ENCODE results near the gene TCAF1. TPM values are rescaled to one million over a fixed set of nuclear protein-coding genes. Genes with fewer than 3 reads are reported as not detected.
"Not testable (repeated sequence)": the region's sequence is repeated elsewhere in the genome, so short reads cannot be mapped to it uniquely, and the experiment has no call there.

The TCAF1 gene
- total RNA-seq, 1 experiment from 2014 or later = 58.4 TPM

- H3K27me3 ChIP-seq (ENCODE audit: insufficient read depth, low read length); H3K4me2 ChIP-seq (ENCODE audit: low read length); H4K20me1 ChIP-seq (ENCODE audit: insufficient read depth); CTCF ChIA-PET; POLR2A ChIA-PET; H3K79me2 ChIP-seq (ENCODE audit: insufficient read depth, low read length); RAD21 ChIA-PET (ENCODE audit: low non-redundant PET in 1 of 2, low total read pairs in 2 of 2, uncharacterized antibody in 2 of 2, unreplicated experiment in 2 of 2); H2AFZ ChIP-seq (ENCODE audit: low read depth, low read length, poor library complexity, severe bottlenecking); H3K9ac ChIP-seq (ENCODE audit: low read length); H3K4me3 ChIP-seq (replicated peaks in 1 of 2; ENCODE audit: low read depth in 1 of 2, low read length in 2 of 2); ATAC-seq; H3K9me3 ChIP-seq (ENCODE audit: control insufficient read depth in 1 of 2, insufficient read depth in 1 of 2, low read depth in 1 of 2, low read length in 2 of 2); intact Hi-C loops (cut with micrococcal nuclease); H3K27ac ChIP-seq (ENCODE audit: low read depth, low read length); H3K9me2 ChIP-seq (ENCODE audit: insufficient read depth); BruUV-seq (replicated peaks); DNase-seq (ENCODE audit: low read depth, low spot score); H3K36me3 ChIP-seq (ENCODE audit: control insufficient read depth in 1 of 2, insufficient read depth in 2 of 2, low read length in 2 of 2); H3K4me1 ChIP-seq (ENCODE audit: control insufficient read depth in 1 of 2, insufficient read depth in 2 of 2, low read length in 2 of 2): not testable (repeated sequence)
These were observed 28.7 kb downstream of the TCAF1 start for GRCh38 chr7:143873242-143873641.

DNA sequence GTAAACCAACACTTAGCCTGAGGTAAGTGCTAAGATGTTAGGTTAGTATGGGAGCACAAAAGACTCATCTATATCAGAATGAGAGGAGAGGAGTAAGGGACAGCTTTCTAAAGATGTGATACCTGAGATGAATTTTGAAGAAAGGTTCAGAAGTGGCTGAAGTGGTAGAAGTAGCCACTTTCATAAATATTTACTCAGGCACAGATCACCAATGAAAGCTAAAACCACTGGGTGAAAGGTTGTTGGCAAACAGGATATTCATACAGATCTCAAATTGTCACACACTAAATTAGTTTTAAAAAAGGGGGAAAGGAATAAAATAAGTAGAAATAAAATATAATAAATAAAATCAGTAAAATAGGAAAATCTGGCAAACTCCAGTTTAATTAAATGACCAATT is 30.4 kb downstream of the TCAF1 start:
- CTCF ChIA-PET; H3K4me3 ChIP-seq (replicated peaks in 1 of 2; ENCODE audit: low read depth in 1 of 2, low read length in 2 of 2); H3K79me2 ChIP-seq (ENCODE audit: insufficient read depth, low read length); H3K27ac ChIP-seq (ENCODE audit: low read depth, low read length); H2AFZ ChIP-seq (ENCODE audit: low read depth, low read length, poor library complexity, severe bottlenecking); H3K4me1 ChIP-seq (ENCODE audit: control insufficient read depth in 1 of 2, insufficient read depth in 2 of 2, low read length in 2 of 2); H3K36me3 ChIP-seq (ENCODE audit: control insufficient read depth in 1 of 2, insufficient read depth in 2 of 2, low read length in 2 of 2); DNase-seq (ENCODE audit: low read depth, low spot score); H3K9me2 ChIP-seq (ENCODE audit: insufficient read depth); H4K20me1 ChIP-seq (ENCODE audit: insufficient read depth); H3K9me3 ChIP-seq (ENCODE audit: control insufficient read depth in 1 of 2, insufficient read depth in 1 of 2, low read depth in 1 of 2, low read length in 2 of 2); H3K9ac ChIP-seq (ENCODE audit: low read length); intact Hi-C loops (cut with micrococcal nuclease); POLR2A ChIA-PET; H3K4me2 ChIP-seq (ENCODE audit: low read length); ATAC-seq; RAD21 ChIA-PET (ENCODE audit: low non-redundant PET in 1 of 2, low total read pairs in 2 of 2, uncharacterized antibody in 2 of 2, unreplicated experiment in 2 of 2); BruUV-seq (replicated peaks); H3K27me3 ChIP-seq (ENCODE audit: insufficient read depth, low read length): not testable (repeated sequence)

DNA sequence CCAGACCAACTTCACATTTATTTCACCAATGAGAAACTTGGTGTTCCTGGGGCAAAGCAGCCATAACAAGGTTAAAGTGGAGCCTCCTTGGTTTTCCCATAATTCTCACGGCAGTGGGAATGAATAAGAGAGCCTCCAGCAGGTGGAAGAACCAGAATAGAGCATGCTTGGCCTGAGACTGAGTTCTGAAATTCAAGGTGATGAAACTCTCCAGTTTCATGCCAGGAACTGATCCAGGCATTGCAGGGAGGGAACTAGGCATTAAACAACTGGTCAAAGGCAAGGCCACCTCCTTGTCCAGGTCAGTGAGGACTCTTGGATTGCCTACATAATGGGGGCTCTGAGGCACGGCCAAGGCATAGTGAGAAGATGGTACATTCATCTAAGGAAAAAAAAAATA is 44.0 kb downstream of the TCAF1 start:
- DNase-seq (ENCODE audit: low read depth, low spot score); POLR2A ChIA-PET; H3K4me3 ChIP-seq (replicated peaks in 1 of 2; ENCODE audit: low read depth in 1 of 2, low read length in 2 of 2); H3K36me3 ChIP-seq (ENCODE audit: control insufficient read depth in 1 of 2, insufficient read depth in 2 of 2, low read length in 2 of 2); H3K4me2 ChIP-seq (ENCODE audit: low read length); CTCF ChIA-PET; ATAC-seq; intact Hi-C loops (cut with micrococcal nuclease); H3K9me3 ChIP-seq (ENCODE audit: control insufficient read depth in 1 of 2, insufficient read depth in 1 of 2, low read depth in 1 of 2, low read length in 2 of 2); H4K20me1 ChIP-seq (ENCODE audit: insufficient read depth); H2AFZ ChIP-seq (ENCODE audit: low read depth, low read length, poor library complexity, severe bottlenecking); H3K27me3 ChIP-seq (ENCODE audit: insufficient read depth, low read length); H3K9ac ChIP-seq (ENCODE audit: low read length); H3K9me2 ChIP-seq (ENCODE audit: insufficient read depth); H3K4me1 ChIP-seq (ENCODE audit: control insufficient read depth in 1 of 2, insufficient read depth in 2 of 2, low read length in 2 of 2); RAD21 ChIA-PET (ENCODE audit: low non-redundant PET in 1 of 2, low total read pairs in 2 of 2, uncharacterized antibody in 2 of 2, unreplicated experiment in 2 of 2); H3K27ac ChIP-seq (ENCODE audit: low read depth, low read length); BruUV-seq (replicated peaks); H3K79me2 ChIP-seq (ENCODE audit: insufficient read depth, low read length): not testable (repeated sequence)

DNA sequence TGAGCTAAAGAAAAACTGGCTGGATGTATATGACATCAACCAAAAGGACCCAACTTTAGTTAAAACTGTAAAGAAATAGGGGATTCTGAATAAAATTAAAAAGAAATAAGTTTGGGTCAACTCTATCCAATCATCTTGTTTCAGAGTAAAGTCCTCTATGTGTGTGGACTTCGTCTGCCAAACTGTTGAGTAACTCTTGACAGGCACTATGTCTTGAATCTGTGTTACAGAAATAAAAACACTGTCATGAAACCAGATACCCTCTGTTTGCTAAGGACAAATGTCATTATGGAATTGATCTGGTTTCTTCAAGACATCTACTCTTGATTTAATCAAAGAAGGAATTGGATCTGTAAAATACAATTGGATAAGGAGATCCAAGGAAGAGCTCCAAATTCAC is 46.5 kb downstream of the TCAF1 start:
- H3K9me2 ChIP-seq (ENCODE audit: insufficient read depth); H3K4me3 ChIP-seq (replicated peaks in 1 of 2; ENCODE audit: low read depth in 1 of 2, low read length in 2 of 2); H3K9me3 ChIP-seq (ENCODE audit: control insufficient read depth in 1 of 2, insufficient read depth in 1 of 2, low read depth in 1 of 2, low read length in 2 of 2); H3K36me3 ChIP-seq (ENCODE audit: control insufficient read depth in 1 of 2, insufficient read depth in 2 of 2, low read length in 2 of 2); H2AFZ ChIP-seq (ENCODE audit: low read depth, low read length, poor library complexity, severe bottlenecking); CTCF ChIA-PET; H3K27me3 ChIP-seq (ENCODE audit: insufficient read depth, low read length); ATAC-seq; H3K79me2 ChIP-seq (ENCODE audit: insufficient read depth, low read length); DNase-seq (ENCODE audit: low read depth, low spot score); H3K4me2 ChIP-seq (ENCODE audit: low read length); H3K27ac ChIP-seq (ENCODE audit: low read depth, low read length); POLR2A ChIA-PET; BruUV-seq (replicated peaks); intact Hi-C loops (cut with micrococcal nuclease); H3K9ac ChIP-seq (ENCODE audit: low read length); H3K4me1 ChIP-seq (ENCODE audit: control insufficient read depth in 1 of 2, insufficient read depth in 2 of 2, low read length in 2 of 2); H4K20me1 ChIP-seq (ENCODE audit: insufficient read depth); RAD21 ChIA-PET (ENCODE audit: low non-redundant PET in 1 of 2, low total read pairs in 2 of 2, uncharacterized antibody in 2 of 2, unreplicated experiment in 2 of 2): not testable (repeated sequence)
